SK-MEL-5 (cell line): ENCODE results near the gene SORT1. TPM values are rescaled to one million over a fixed set of nuclear protein-coding genes. Genes with fewer than 3 reads are reported as not detected.
"Not testable (repeated sequence)": the region's sequence is repeated elsewhere in the genome, so short reads cannot be mapped to it uniquely, and the experiment has no call there.

Source experiments
- DNase-seq: peaks from one replicate; pipeline ENCODE4 v3.0.0-alpha.2; 2016; ENCODE audit warnings: low read depth, low spot score
- in situ Hi-C: cut with HindIII; loops from 2 replicates; pipeline ENCODE4 v1.10.0; 2016; ENCODE audit warnings: low sequenced_read_pairs, high pct_unique_total_duplicates, low pct_unique_long_range_greater_than_20kb
- polyA plus RNA-seq, 2 experiments: library from polyadenylated mRNA; depleted of rRNA; stranded (reverse); fragments of >200 nt; gene quantifications; 2 replicates each; pipeline ENCODE4 v1.2.3, GENCODE V29; 2015
- total RNA-seq: library from RNA; depleted of rRNA; stranded (reverse); fragments of >200 nt; shearing (Covaris generic); gene quantifications from 2 replicates; pipeline ENCODE4 v1.2.3, GENCODE V29; 2014; rRNA removed

SORT1 gene
- 23.7 and 25.8 TPM in 2 replicates for total RNA-seq
- 58.3 and 68.5 TPM in 2 replicates for polyA plus RNA-seq (2015; cell fraction: cytosol; rRNA removed)
- polyA plus RNA-seq (2015; cell fraction: nucleus; rRNA removed), result 16.1 and 17.0 TPM in 2 replicates

- in situ Hi-C loops, result no loop called here
- peak; percentile 94 for DNase-seq
Measured at GRCh38 chr1:109397581-109398342, at the start of gene SORT1. Gene SORT1 (minus strand): TSS chr1:109397918. CDS start chr1:109397892, 26 bp downstream.

- in situ Hi-C loops, DNase-seq: not testable (repeated sequence)
Measured at GRCh38 chr1:109445949-109446695, 48.4 kb upstream of the SORT1 start.

- DNase-seq, result no peak
Measured at GRCh38 chr1:109444346-109444745, 46.6 kb upstream of the SORT1 start.

GRCh38 chr1:109443476-109443875 lies 45.8 kb upstream of the SORT1 start:
- in situ Hi-C loops, result no loop called here
- DNase-seq, result no peak

More at GRCh38 chr1:109444346-109444745, 46.6 kb upstream of the SORT1 start:
- in situ Hi-C loops, result no loop called here

- no peak for DNase-seq
- in situ Hi-C loops, result no loop called here
Measured at GRCh38 chr1:109441069-109441468, 43.4 kb upstream of the SORT1 start.

GRCh38 chr1:109438798-109439297 lies 41.1 kb upstream of the SORT1 start:
- DNase-seq, result peak; percentile 22
- in situ Hi-C loops, result no loop called here

DNA sequence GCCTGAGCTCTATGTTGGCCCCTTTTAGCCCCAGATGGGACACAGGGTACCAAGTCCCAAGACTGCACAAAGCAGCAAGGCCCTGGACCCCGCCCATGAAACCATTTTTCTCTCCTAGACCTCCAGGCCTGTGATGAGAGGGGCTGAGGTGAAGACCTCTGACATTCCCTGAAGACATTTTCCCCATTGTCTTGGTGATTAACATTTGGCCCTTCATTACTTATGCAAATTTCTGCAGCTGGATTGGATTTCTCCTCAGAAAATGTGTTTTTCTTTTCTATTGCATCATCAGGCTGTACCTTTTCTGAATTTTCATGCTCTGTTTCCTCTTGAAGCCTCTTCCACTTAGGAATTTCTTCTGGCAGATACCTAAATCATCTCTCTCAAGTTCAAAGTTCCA lies 36.8 kb upstream of the SORT1 start:
- in situ Hi-C loops, result no loop called here
- no peak for DNase-seq

DNA sequence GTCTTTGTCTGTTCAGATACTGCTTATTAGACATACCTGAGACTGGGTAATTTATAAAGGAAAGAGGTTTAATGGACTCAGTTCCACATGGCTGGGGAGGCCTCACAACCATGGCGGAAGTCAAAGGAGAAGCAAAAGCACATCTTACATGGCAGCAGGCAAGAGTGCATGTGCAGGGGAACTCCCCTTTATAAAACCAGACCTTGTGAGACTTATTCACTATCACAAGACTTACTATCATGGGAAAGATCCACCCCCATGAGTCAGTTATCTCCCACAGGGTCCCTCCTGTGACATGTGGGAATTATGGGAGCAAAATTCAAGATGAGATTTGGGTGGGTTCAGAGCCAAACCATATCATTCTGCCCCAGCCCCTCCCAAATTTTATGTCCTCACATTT lies 35.6 kb upstream of the SORT1 start:
- DNase-seq, result peak; percentile 36
- in situ Hi-C loops, result no loop called here

DNA sequence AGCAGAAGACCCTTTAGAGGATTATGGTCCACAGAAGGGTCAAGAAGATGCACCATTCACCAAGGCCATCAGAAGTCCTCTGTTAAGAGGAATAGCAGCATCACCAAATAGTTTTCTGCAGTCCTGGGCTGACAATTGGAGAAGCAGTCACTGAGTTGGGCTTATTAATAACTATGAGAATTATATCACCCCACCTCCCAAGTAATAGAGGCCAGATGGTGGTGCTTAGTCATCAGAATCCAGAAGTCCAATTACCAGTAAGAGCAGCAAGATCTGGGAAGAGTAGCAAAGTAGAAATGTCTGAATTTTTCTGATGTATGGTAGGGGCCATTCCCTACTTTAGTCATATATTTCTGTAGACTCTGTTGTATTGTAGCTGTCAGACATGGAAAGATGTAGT lies 34.6 kb upstream of the SORT1 start:
- in situ Hi-C loops, result no loop called here
- no peak for DNase-seq

DNA sequence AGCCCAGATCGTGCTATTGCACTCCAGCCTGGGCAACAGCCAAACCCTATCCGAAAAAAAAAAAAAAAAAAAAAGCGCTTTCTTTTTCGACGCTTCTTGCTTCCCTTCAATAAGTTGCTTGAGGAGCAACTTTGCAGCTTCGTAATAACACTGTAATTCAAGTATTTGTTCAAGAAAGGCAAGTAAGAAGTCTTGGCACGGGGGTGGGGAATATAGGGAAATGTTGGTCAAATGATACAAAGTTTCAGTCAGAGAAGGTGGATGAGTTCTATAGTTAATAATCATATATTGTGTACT lies 29.4 kb upstream of the SORT1 start:
- in situ Hi-C loops, result no loop called here
- DNase-seq, result no peak

GRCh38 chr1:109426281-109427170 lies 28.8 kb upstream of the SORT1 start, which contains the start of gene PSMA5:
Gene PSMA5 (minus strand): TSS chr1:109426448. CDS start chr1:109426330, 118 bp downstream.
- in situ Hi-C loops, result no loop called here
- peak; percentile 99 for DNase-seq

DNA sequence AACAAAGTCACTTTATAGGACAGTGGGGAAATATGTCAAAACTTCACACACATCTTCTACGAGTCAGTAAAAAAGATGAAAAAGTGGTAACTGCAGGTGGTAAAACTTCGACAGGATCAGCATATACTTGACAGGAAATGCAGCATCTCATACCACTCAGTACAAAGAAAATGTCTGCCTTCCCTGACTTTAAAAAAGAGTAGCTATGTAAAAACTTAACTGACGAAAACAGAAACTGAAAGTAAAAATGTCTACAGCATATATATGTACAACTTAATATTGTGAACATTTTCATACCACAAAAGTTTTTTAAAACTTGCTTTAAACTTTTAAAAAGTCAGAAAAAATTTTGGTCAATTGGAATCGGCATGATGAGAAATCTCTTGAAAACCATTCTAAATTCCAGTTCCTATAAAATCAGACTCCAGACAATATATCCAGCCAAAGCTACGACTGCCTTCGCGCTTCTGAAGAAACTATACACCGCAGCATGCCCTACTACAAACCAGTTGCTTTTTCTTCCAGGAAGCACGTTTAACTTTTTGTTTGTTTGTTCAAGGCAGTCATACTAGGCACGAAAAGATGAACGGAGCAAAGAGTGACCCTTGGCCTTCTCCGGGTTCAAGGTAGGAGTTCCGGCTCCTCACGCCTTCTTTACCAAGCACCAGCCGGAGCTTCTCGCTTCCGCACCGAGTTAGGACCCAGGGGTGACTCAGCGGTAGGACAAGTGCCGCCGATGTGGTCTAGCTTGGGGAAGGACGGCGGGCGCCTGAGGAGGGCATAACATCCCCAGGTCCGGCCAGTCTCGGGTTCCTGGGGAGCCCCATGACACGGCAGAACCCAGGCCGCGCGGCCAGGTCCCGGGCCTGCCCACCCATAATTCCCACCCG lies 27.9 kb upstream of the SORT1 start:
- in situ Hi-C loops, result no loop called here
- DNase-seq, result peak; percentile 21

DNA sequence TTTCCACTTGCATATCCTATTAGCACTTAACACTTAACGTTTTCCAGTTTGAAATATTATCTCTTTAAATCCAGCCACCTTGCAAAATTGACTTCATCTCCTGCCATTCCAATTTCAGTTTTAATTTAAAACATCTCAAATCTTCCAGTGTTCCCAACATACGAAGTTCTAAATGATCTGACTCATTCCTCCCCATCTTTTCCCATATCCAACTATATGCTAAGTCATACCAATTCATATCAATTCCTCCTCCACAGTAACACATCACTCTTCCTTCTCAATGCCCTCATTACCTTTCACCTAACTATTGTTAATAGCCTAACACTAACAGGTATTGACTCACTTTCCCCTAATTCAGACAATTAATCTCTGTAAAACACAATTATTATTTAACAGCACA lies 25.8 kb upstream of the SORT1 start:
- DNase-seq, result no peak
- in situ Hi-C loops, result no loop called here

- peak; percentile 84 for DNase-seq
Measured at GRCh38 chr1:109412551-109412950, 14.8 kb upstream of the SORT1 start.

DNA sequence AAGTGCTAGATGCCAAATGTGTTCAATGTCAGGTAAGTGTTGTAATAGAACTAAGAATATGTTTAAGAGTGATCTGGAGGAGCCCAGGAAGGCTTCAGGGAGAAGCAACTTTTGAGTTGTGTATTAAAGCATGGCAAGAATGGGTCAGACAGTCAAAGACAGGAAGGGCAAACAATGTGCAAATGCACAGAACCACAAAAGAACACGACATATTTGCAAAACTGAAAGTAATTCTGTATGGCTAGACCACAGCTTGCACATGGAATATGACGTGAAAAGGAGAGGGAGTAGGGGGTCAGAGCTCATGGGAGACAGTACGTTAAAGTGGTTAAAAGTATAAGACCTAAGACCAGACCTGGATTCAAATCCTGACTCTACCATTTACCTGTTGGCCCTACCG lies 7.1 kb upstream of the SORT1 start:
- DNase-seq, result no peak
- in situ Hi-C loops, result no loop called here

More at GRCh38 chr1:109412551-109412950, 14.8 kb upstream of the SORT1 start:
- in situ Hi-C loops, result no loop called here

GRCh38 chr1:109402025-109402424 lies 4.3 kb upstream of the SORT1 start:
- in situ Hi-C loops, result no loop called here
- no peak for DNase-seq
